Measurements from ENCODE around the gene ZNF182.
"Not testable (repeated sequence)": the region's sequence is repeated elsewhere in the genome, so short reads cannot be mapped to it uniquely, and the experiment has no call there.

ZNF182 gene

DNA sequence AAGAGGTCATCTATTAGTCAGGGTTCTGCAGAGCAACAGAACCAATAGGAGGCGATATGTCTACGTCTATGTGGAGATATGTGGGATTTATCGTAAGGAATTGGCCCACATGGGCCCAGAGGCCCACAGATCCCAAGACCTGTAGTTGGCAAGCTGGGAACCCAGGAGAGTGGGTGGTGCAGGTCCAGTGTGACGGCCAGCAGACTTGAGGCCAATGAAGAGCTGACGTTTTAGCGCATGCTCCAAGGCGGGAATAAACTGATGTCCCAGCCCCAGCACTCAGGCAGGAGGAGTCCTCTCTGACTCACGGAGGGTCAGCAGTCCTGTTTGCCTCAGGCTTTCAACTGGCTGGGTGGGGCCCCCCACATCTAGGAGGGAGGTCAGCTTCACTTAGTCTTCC lies 24.3 kb upstream of the ZNF182 start:
- TF ChIP-seq, protein P1, sequence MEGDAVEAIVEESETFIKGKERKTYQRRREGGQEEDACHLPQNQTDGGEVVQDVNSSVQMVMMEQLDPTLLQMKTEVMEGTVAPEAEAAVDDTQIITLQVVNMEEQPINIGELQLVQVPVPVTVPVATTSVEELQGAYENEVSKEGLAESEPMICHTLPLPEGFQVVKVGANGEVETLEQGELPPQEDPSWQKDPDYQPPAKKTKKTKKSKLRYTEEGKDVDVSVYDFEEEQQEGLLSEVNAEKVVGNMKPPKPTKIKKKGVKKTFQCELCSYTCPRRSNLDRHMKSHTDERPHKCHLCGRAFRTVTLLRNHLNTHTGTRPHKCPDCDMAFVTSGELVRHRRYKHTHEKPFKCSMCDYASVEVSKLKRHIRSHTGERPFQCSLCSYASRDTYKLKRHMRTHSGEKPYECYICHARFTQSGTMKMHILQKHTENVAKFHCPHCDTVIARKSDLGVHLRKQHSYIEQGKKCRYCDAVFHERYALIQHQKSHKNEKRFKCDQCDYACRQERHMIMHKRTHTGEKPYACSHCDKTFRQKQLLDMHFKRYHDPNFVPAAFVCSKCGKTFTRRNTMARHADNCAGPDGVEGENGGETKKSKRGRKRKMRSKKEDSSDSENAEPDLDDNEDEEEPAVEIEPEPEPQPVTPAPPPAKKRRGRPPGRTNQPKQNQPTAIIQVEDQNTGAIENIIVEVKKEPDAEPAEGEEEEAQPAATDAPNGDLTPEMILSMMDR (IDR thresholded peaks at IDR 0.05; ENCODE audit: control insufficient read depth, insufficient read depth, low read depth, low read length, missing control alignments) = no peak
- H3K4me3 ChIP-seq (ENCODE audit: control insufficient read depth, low read depth, low read length) = no peak overlapping the region
- DNase-seq (ENCODE audit: low read depth) = no peak

GRCh38 chrX:48027545-48027944 lies 23.8 kb upstream of the ZNF182 start:
- not testable (repeated sequence) for DNase-seq (ENCODE audit: low read depth)

GRCh38 chrX:48025561-48025960 lies 21.8 kb upstream of the ZNF182 start:
- DNase-seq (ENCODE audit: low read depth) = no peak
- H3K4me3 ChIP-seq (ENCODE audit: control insufficient read depth, low read depth, low read length) = no peak overlapping the region
- TF ChIP-seq, protein P1 (IDR thresholded peaks at IDR 0.05; ENCODE audit: control insufficient read depth, insufficient read depth, low read depth, low read length, missing control alignments) = peak; percentile 70

More at GRCh38 chrX:48027545-48027944, 23.8 kb upstream of the ZNF182 start:
- not testable (repeated sequence) for H3K4me3 ChIP-seq (ENCODE audit: control insufficient read depth, low read depth, low read length)

- DNase-seq (ENCODE audit: low read depth) = no peak
- no peak overlapping the region for H3K4me3 ChIP-seq (ENCODE audit: control insufficient read depth, low read depth, low read length)
- TF ChIP-seq, protein P1 (IDR thresholded peaks at IDR 0.05; ENCODE audit: control insufficient read depth, insufficient read depth, low read depth, low read length, missing control alignments) = no peak
Observed at GRCh38 chrX:48022738-48023137, 18.9 kb upstream of the ZNF182 start.

DNA sequence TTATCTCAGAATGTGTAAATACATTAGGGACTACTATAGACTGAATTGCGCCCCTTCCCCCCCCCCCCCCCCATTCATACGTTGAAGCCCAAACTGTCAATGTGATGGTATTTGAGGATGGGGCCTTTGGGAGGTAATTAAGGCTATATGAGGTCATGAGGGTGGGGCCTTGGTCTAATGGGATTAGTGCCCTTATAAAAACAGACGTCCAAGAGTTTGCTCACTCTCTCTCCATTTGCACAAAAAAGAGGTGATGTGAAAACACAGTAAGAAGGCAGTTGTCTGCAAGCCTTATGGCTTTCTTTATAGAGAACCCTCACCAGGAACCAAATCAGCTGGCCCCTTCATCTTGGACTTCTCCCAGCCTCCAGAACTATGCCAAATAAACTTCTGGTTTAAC lies 18.3 kb upstream of the ZNF182 start:
- TF ChIP-seq, protein P1 (IDR thresholded peaks at IDR 0.05; ENCODE audit: control insufficient read depth, insufficient read depth, low read depth, low read length, missing control alignments) = no peak
- DNase-seq (ENCODE audit: low read depth) = no peak
- no peak overlapping the region for H3K4me3 ChIP-seq (ENCODE audit: control insufficient read depth, low read depth, low read length)

- peak overlapping the region; percentile 61 for H3K4me3 ChIP-seq (ENCODE audit: control insufficient read depth, low read depth, low read length)
- TF ChIP-seq, protein P1 (IDR thresholded peaks at IDR 0.05; ENCODE audit: control insufficient read depth, insufficient read depth, low read depth, low read length, missing control alignments) = no peak
- DNase-seq (ENCODE audit: low read depth) = peak; percentile 61
Observed at GRCh38 chrX:48021026-48021900, 17.5 kb upstream of the ZNF182 start.

DNA sequence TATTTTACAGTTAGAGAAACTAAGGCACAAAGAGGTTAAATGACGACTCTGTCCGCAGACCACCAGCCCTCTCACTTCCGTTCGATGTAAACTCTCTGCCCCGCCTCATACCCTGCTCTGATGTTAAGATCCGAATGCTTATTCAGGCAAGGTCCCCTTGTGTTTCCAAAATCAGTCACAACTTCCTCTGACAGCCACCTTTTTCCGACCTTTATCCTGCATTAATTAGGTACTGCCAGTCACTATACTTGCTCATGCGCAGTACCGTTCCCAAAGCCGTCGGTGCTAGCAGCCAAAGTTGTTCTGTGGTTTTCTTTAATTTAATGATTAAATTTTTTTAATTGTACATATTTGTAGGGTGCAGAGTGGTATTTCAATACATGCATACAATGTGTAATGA lies 16.7 kb upstream of the ZNF182 start:
- H3K4me3 ChIP-seq (ENCODE audit: control insufficient read depth, low read depth, low read length) = not testable (repeated sequence)

GRCh38 chrX:48019892-48020291 lies 16.1 kb upstream of the ZNF182 start:
- not testable (repeated sequence) for H3K4me3 ChIP-seq (ENCODE audit: control insufficient read depth, low read depth, low read length); DNase-seq (ENCODE audit: low read depth)

More for the DNA sequence above, 16.7 kb upstream of the ZNF182 start:
- not testable (repeated sequence) for DNase-seq (ENCODE audit: low read depth)

DNA sequence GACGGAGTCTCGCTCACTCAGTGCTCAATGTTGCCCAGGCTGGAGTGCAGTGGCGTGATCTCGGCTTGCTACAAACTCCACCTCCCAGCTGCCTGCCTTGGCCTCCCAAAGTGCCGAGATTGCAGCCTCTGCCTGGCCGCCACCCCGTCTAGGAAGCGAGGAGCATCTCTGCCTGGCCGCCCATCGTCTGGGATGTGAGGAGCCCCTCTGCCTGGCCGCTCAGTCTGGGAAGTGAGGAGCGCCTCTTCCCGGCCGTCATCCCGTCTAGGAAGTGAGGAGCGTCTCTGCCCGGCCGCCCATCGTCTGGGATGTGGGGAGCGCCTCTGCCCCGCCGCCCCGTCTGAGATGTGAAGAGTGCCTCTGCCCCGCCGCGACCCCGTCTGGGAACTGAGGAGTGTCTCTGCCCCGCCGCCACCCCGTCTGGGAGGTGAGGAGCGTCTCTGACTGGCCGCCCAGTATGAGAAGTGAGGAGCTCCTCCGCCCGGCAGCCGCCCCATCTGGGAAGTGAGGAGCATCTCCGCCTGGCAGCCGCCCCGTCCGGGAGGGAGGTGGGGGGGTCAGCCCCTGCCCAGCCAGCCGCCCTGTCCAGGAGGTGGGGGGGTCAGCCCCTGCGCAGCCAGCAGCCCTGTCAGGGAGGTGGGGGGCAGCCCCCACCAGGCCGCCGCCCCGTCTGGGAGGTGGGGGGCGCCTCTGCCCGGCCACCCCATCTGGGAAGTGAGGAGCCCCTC lies 13.0 kb upstream of the ZNF182 start:
- not testable (repeated sequence) for DNase-seq (ENCODE audit: low read depth); H3K4me3 ChIP-seq (ENCODE audit: control insufficient read depth, low read depth, low read length)

GRCh38 chrX:48009445-48009960 lies 5.7 kb upstream of the ZNF182 start:
- DNase-seq (ENCODE audit: low read depth); H3K4me3 ChIP-seq (ENCODE audit: control insufficient read depth, low read depth, low read length): not testable (repeated sequence)

- not testable (repeated sequence) for H3K4me3 ChIP-seq (ENCODE audit: control insufficient read depth, low read depth, low read length)
Observed at GRCh38 chrX:48006688-48007087, 2.9 kb upstream of the ZNF182 start, which contains the start of gene SPACA5. SPACA5 (plus strand) TSS chrX:48006988; CDS start chrX:48007803, 815 bp downstream.

More at GRCh38 chrX:48006688-48007087, 2.9 kb upstream of the ZNF182 start, which contains the start of gene SPACA5:
- DNase-seq (ENCODE audit: low read depth) = not testable (repeated sequence)
